Measurements from ENCODE around the gene TMEM14B. TPM values are rescaled to one million over a fixed set of nuclear protein-coding genes. Genes with fewer than 3 reads are reported as not detected.

The TMEM14B gene
- total and polyA plus RNA-seq, 2 donors (not counting 3 experiments of a cell fraction or from before 2014, with no cell fraction given) = 58.2 to 73.1 TPM

GRCh38 chr6:10719964-10720264, 27.7 kb upstream of the TMEM14B start:
- Histone ChIP-seq H3K4me1 (ENCODE audit: control insufficient read depth, extremely low read depth, insufficient read depth, low read length) (peaks cover 10% of the 10 kb centered on the region), H3K9me3 (replicated peaks; ENCODE audit: control insufficient read depth, insufficient read depth, low read length) (no peaks in the 10 kb centered on the region), H3K27me3 (ENCODE audit: control insufficient read depth in 2 of 2, insufficient read depth in 2 of 2, low read length in 2 of 2) (no peaks in the 10 kb centered on the region), H3K9me1 (replicated peaks; ENCODE audit: control insufficient read depth, extremely low read depth, insufficient read depth, low read length) (no peaks in the 10 kb centered on the region), H3K9ac (replicated peaks; ENCODE audit: extremely low read depth, insufficient read depth, low read length) (peak overlapping the region; percentile 41), H3K79me2 (ENCODE audit: control insufficient read depth, insufficient read depth, low read length) (no peaks in the 10 kb centered on the region), H3K36me3 (ENCODE audit: control insufficient read depth in 2 of 2, extremely low read depth in 1 of 2, insufficient read depth in 2 of 2, low read length in 2 of 2) (no peaks in the 10 kb centered on the region), H3K27ac (ENCODE audit: insufficient read depth, low read depth, low read length) (no peak overlapping the region), H2AFZ (ENCODE audit: low read depth, low read length) (peak overlapping the region; percentile 69), H3K4me3 (replicated peaks in 1 of 3; ENCODE audit: insufficient read depth in 1 of 3, low read depth in 1 of 3, low read length in 3 of 3) (peak overlapping the region in 2 of 3 experiments; percentile 7 to 85), H4K20me1 (replicated peaks; ENCODE audit: control insufficient read depth, extremely low read depth, insufficient read depth, low read length) (no peaks in the 10 kb centered on the region), H3K4me2 (ENCODE audit: insufficient read depth, low read length) (peak overlapping the region; percentile 18)
- intact Hi-C loops (cut with micrococcal nuclease) (loop anchor here (10.0 kb wide), 1 partner anchor 375 kb away; the partner anchor contains the start of gene SMIM13), dilution Hi-C loops (cut with MboI; ENCODE audit: extremely low pct_ligation_motif_present, low sequenced_read_pairs) (no loop called here)
- TF ChIP-seq FOS (IDR thresholded peaks at IDR 0.05; ENCODE audit: borderline replicate concordance, insufficient read depth, low read length) = no peak
- no peak for TF ChIP-seq JUN (IDR thresholded peaks at IDR 0.05; ENCODE audit: borderline replicate concordance, insufficient read depth, insufficient read length, low read depth)
- TF ChIP-seq POLR2A (IDR thresholded peaks at IDR 0.05; ENCODE audit: low read depth, low read length) = no peak
- TF ChIP-seq MAX (IDR thresholded peaks at IDR 0.05; ENCODE audit: insufficient read depth, insufficient read length) = no peak
- no peak for TF ChIP-seq POLR2AphosphoS5 (IDR thresholded peaks at IDR 0.05; ENCODE audit: insufficient read depth, low read depth, low read length)
- no peak for TF ChIP-seq CTCF (IDR thresholded peaks at IDR 0.05; ENCODE audit: extremely low read depth in 1 of 2, insufficient read depth in 1 of 2, low read depth in 1 of 2, low read length in 2 of 2)
- TF ChIP-seq GATA2 (IDR thresholded peaks at IDR 0.05; ENCODE audit: insufficient read depth, insufficient read length, low read depth, low read length) = no peak
- TF ChIP-seq EZH2 (IDR thresholded peaks at IDR 0.05; ENCODE audit: borderline replicate concordance, low read depth, low read length, severe bottlenecking) = no peak
- TF ChIP-seq MYC (IDR thresholded peaks at IDR 0.05; ENCODE audit: low read depth, low read length) = no peak
- DNase-seq (ENCODE audit: low read depth, low spot score) = no peak
- ChIA-PET POLR2A (no interaction called here), CTCF (interaction anchor here (0.8 to 4.8 kb wide), 6 partner anchors 8 to 241 kb away, joined by 3 to 21 read pairs (median 4); partner anchors contain the start of genes C6orf52 and PAK1IP1)
- no TSS peak for BruUV-seq (replicated peaks)
- FAIRE-seq = no peak
